D341Med (cell line): ENCODE measurements around the gene RING1.

Experiments used
- DNase-seq: peaks from one replicate; pipeline ENCODE4 v3.0.0; 2012; ENCODE audit warnings: low spot score

Gene RING1

DNA sequence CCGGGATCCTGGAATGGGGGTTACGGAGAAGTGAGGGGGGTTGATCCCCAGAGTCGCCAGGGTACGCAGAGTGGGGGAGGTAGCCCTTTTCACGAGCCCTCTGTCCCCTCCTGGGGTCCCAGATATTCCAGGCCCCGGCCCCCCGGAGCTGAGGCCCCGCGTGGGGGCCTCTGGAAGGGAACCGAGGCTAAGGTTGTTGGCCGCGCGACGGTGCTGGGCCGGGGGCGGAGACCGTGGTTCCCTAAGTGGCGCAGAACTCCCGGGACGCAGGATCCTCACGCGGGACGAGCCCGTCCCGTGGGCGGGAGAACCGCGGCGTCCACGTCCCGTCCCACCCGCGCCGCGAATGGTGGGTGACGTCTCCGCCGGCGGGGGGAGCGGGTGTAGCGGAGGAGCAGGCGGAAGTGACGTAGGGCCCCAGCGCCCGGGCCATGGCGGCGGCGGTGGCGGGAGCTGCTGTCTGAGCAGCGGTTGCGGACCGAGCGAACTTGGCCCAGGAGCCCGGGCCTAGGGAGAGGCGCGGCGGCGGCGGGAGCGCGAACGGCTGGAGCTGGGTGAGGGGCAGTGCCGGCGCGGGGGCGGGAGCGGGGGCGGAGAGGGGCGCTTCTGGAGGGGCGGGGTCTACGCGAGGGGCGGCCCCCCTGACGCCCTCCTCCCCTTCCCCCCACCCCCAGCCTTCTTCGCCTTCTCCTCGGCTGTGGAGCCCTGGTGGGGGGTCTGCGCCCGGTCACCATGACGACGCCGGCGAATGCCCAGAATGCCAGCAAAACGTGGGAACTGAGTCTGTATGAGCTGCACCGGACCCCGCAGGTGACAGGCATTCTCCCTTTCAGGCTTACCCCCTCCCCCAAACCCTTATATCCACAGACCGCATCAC, at the start of gene RING1:
Gene RING1, plus strand, starts transcription at position 410 of the 877 bp plus-strand sequence. Its CDS starts 323 bp downstream, at position 733.
- DNase-seq: peak; percentile 95

DNA sequence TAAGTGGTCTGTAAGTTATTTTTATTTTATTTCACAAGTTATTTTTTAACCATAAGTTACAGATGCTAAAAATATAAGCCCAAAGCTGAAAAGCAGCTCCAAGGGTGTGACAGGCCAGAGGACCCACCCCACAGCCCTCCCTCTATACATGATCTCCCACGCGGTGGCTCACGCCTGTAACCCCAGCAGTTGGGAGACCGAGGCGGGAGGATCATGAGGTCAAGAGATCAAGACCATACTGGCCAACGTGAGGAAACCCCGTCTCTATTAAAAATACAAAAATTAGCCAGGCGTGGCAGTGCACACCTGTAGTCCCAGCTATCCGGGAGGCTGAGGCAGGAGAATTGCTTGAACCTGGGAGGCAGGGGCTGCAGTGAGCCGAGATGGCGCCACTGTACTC, 48.2 kb upstream of the RING1 start:
- no peak for DNase-seq

DNA sequence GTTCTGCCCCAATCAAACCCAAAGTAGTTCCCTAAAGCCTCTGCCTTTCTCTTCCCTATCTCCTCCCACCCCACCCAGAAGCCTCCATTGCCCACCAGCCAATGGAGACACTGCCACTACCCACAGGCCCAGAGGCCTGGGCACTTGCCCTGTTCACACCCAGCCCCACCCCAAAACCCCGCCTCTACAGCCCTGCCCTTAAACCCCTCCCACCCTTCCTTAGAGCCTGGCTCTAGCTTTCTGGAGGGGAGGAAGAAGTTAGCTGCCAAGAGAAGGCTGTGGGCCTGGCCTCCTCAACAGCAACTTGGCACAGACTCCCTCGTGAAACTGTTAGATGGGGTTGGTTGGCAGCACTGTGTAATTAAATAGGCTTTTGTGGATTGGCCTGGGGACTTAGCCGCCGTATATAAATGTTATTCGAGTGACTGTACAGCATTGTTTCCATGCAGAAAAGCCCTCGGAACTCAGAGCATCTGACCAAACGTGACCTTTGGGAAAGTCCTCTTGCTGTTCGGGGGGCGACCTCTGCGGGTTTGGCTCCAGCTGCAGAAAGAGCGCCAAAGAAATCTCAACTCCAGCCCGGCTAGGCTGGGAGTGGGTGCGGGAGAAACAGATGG, 47.5 kb upstream of the RING1 start:
- peak; percentile 40 for DNase-seq

DNA sequence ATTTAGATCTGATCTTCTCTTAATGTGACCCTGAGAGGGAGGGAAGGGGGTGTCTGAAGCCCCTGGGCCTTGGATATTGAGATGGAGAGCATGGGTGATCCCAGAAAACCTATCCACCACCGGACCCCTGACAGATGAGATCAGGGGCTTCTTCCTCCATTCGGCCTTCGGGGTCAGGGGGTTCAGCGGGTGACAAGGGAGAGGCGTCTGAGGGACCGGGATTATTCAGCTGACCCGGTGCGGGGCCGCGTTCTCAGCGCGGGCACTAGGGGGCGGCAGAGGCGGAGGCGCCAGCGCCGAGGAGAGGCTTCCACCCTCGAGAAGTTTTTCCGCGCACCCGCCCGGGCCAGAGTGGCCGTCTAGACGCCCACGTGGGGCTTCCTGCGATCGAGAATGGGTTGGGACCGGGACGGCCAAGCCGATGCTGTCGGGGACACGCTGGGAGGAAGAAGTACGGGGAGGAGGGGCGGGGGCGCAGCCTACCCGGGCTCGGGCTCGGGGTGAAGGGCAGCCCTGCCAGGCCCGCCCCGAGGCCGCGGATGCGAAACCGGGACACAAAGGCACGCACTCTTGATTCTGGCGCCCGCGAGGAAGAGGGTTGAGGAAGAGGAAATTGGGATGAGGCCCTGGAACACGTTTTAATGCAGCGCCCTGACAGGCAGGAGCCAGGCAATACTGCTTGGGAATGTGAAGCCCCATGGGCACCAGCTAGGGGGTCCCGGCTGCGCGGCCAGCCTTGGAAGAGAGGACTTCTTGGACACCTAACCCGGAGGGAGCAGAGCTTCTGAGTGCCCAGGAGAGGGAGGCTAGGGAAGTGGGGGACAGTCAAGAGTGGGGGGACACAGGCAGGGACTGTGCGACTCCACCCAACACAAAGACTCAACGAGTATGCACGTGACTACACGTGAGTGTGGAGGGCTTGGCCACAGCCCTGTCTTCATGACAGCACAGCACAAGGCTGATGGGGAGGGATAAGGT, 46.7 kb upstream of the RING1 start:
- DNase-seq: peak; percentile 92

DNA sequence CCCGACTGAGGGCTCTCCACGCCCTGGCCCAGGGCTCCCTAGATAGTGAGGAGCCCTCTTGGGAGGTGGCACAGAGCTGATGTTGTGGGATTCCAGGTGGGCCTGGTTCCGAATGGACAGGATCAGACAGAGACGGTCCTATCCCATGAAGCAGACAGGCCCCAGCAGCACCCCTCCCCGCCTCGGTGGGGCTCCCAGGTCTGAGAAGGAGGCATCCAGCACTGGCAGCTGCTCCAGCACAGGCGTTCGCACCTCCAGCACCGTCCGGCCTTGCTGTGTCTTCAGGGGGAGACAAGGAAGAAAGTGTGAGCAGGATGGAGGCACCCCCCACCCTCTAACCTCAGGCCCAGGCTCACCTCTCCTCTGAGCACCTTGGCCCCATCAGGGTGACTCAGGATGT, 44.8 kb upstream of the RING1 start:
- DNase-seq: no peak

DNA sequence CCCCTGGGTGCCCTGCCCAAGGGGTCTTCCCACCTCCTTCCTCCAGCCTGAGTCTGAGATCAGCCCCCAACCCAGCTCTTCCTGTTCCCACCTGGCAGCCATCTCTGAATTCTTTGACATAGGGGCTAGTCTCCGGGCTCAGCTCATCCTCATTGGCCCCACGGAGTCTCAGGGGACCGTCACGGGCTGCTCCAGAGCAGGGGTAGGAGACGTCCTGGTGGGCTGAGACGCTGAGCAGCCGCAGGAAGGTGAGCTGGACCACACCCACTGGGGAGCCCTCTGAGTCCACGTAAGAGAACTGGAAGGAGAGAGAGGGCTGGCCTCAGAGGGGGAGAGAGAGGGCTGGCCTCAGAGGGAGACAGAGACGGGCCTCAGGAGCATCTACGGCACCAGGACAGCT, 44.1 kb upstream of the RING1 start:
- no peak for DNase-seq

DNA sequence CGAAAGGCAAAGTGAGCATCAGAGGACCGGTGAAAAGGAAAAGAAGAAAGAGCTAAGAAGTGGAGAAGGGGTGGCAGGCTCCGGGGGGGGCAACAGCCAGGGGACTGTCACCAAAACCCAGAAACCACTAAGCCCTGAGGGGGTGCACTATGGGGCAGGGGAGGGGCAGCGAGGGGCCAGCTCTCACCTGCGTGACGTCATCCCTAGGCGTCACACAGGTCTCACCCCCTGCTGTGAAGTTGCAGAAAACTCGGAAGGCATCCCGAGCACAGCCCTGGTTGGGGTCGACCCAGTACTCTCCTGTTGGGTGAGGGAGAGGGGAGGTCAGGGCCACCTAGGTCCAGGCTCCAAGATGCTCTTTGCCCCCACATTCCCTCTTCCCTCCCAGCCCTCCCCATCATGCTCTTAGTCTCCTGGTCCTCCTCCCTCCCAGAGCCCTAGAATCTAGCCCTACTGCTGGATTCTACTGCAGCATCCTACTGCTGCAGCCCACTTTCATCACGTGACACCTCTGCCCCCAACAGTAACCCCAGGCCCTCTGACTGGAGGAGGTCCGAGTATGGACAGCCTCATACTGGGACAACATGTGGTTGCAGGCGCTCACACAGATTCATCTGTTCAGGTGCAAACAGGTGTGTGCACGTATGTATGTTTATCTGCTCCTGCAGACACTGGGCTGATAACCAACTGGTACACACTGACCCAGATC, 43.5 kb upstream of the RING1 start:
- no peak for DNase-seq

DNA sequence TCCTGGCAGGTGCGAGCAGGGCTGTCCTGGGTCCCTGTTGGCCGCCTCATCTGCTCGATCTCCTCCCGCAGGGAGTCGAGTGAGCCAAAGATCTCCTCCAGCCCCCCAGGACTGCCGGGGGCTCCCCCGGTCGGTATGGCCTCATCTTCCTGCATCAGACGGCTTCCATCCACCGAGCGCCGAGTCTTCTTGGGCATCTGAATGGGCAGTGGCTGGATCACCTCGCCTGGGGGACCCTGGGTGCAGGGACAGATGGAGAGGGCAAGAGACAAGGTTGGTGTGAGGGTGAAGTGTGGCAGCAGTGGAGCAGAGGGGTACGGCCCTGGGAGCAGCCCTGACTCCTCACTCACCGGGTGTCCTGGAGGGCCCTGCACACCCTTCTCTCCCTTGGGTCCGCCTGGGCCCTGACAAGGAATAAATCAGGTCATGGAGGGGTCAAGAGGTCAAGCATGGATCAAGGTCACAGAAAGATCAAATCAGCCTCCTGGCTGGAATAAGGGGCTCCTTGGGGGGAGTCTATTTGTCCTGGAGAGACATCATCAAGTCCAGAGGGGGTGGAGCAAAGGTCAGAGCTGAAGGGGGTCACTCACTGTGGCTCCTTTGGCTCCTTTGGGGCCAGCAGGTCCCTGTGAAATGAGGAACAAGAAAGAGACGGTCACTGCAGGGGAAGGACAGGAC, 42.6 kb upstream of the RING1 start:
- DNase-seq: peak; percentile 35

DNA sequence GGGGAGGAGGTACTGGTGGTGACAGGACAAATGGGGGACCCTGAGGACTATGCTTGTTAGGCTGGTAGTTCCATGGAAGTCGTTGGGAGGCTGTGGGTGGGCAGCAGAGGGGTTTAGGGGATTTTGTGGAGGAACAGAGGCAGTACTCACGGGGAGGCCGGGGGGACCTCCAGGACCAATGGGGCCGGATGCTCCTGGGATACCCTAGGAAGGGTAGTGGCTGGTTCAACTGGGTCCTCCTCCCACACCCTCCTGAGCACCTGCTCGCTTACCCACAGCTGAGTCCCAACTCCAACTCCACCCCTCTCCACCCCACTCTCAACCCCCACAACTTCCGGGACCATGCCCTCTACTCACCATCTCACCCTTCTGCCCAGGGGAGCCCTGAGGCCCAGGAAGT, 41.9 kb upstream of the RING1 start:
- no peak for DNase-seq

DNA sequence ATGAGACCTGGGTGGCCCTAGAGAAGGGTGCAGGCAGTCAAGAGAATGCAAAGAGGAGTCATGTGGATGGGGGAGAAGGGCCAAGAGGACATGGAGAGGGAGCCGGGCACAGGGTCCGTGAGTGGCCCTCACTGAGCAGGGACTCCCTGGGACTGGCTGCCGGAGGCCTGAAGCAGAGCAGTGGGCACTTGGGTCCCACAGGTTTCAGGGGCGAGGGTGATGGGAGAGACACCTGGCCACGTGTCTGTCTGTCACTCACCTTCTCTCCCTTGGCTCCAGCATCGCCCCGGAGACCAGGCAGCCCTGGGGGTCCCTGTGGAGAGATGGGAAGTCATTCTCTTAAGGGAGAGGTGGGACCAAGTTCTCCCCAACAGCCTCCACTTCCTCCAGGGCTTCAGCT, 41.5 kb upstream of the RING1 start:
- no peak for DNase-seq

DNA sequence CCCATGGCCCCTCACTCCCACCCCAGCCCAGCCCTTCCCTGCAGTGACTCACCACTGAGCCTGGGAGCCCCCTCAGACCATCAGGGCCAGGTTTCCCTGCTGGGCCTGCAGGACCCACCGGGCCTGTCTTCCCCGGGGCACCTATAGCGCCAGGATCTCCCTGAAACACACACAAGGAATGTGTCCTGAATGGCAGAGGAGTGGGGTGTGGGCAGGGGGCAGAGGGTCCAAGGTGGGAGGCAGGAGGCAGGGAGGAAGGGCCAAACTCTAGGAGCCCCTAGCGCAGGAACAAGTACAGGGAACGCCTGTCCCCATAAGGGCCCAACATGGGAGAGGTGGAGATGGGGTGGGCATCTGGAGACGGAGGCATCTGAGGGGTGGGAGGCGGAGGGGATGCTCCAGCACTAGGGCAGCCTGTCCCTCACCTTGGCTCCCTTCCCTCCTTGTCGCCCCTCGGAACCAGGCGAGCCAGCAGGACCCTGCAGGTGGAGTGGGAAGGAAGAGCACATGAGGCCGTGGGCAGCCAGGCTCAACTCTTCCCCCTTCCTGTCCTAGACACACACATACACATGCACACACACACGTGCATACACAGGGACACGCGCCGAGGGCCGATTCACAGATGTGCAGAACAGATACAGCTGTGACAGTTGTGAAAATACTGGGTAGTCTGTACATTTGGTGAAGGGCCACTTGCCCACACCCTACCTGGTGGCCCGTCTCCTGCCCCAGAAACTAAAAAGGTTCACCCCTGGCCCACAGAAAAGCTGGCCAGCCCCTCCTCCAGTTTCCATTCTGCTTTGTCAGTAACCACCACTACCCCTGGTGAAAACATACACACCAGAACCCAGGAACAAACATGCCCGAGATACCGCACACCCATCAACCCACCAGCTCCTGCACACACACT, 40.7 kb upstream of the RING1 start:
- DNase-seq: no peak

DNA sequence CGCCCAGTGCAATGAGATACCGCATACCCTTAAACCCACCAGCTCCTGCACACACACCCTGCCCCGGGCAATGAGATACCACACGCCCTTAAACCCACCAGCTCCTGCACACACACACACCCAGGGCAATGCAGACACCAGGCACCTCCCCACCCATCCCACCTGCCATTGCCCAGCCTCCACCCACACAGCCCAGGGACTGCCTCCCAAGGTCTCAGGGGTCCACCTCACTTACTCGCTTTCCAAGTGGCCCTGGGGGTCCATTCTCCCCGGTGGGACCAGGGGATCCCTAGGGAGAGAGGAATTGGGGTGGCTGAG, 40.1 kb upstream of the RING1 start:
- DNase-seq: no peak

DNA sequence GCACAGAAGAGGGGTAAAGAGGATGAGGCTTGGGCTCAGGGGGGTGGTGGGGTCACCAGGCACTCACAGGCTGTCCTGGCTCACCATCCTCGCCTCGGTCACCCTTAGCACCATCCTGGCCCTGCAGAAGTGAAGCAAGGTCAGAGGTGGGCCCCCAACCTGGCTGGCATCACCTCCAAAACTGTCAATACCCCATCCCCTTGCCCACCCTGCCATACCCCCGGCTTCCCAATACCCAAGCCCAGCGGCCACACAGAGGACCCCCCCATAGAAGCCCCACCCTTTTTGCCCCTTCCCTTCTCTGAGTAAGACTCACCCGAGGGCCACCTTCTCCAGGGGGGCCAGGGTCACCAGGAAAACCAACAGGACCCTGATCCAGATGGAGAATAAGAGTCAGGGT, 39.7 kb upstream of the RING1 start:
- DNase-seq: no peak

DNA sequence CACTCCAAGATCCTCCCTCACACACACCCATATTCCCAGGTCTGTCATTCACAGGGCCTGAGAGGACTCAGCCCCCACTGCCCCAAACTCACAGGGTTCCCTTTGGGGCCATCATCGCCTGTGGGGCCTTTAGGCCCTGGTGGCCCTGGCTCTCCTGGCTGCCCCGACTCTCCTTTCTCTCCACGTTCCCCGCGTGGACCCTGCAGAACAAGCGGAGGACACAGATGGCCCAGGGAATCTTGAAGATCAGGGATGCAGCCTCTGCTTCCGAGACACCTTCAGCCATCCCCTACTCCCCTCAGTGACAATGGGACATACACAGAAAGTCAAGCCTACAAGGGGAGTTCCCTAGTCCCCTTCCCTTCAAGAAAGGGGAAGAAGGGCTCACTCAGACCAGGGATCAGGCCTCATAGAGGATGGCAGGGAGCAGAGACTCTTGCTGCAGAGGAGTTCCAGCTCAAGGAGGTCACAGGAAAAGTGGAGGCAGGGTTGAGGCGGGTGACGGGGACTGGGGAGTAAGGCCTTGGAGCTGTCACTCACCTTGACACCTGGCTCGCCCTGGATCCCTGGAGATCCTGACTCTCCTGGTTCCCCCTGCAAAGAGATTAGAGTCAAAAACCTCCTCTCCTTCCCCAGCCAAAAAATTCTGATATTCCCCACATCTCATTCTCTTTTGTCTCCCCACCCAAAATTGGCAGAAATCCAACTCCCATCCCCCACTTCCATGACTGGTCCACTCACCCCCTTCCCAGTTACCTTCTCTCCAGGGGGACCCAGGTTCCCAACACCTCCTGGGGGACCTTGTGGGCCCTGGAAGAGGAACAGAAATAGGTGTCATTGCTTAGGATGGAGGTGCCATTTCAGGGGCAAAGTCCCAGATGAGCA, 38.8 kb upstream of the RING1 start:
- no peak for DNase-seq

DNA sequence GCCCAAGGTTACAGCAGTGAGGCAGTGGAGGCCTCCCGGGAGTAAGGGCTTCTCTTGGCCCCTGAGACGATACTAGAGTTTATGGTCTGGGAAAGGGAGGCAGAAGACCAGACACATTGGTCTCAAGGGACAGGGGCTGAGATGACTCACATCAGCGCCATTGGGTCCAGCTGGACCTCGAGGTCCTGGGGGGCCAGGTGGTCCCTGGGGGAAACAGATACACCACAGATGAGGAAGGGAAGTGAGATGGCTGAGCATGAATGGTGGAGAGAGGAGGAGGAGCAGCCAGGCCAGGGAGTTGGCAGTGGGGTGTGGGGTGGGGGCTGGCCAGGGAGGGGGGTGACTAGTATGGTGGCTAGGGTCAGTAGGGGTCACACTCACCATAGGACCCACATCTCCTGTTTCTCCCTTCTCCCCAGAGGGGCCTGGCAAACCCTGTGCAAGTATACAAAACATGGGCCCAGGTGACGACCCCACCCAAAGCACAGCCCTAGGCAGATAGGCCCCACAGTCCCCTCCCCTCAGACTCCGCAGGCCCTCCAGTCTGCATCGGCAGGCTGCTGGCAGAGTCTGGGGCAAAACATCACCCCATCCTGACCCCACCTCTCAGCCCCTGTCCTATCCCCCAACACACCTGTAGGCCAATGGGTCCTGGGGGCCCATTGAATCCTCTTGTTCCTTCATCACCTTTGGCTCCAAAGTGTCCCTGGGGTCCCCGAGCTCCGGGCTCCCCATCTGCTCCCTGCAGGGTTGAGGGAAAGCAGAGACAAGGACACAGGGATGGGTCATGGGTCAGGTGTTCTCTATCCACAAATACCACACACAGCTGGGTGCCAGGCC, 37.9 kb upstream of the RING1 start:
- DNase-seq: no peak

DNA sequence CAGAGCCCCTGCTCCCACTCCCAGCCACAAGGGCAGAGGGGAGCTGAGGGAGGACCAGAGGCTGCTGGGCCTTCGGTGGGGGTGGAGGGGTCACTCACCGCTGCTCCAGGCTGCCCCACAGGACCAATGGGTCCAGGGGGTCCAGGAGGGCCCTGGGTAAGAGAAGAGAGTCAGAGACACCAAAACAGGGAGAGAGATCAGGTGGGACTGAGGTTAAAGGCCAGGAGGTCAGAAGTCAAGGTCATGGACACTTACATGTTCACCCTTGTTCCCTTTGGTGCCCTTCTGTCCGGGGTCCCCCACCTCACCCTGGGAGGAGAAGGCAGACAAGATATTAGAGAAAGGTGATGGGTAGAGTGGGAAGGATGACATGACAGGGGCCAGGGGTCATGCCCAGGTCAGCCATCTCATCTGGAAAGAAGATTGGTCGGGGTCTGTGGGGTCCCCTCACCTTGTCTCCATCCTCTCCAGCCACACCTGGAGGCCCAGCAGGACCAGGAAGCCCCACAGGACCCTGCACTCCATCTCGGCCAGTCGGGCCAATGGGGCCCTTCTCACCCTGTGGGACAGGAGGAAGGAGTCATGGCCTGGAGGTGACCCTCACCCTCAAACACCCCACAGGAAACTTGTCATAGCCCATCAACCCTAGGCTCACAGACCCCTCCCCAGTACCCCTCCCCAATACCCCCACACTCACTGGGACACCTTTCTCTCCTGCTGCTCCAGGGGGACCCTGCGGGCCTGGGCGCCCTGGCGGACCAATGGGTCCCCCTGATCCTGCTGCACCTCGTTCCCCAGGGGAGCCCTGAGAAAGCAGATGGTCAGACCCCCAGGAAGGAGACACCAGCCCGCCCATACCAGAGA, 37.1 kb upstream of the RING1 start:
- no peak for DNase-seq
